ENCODE measurements around the gene ADAM10.

DNA sequence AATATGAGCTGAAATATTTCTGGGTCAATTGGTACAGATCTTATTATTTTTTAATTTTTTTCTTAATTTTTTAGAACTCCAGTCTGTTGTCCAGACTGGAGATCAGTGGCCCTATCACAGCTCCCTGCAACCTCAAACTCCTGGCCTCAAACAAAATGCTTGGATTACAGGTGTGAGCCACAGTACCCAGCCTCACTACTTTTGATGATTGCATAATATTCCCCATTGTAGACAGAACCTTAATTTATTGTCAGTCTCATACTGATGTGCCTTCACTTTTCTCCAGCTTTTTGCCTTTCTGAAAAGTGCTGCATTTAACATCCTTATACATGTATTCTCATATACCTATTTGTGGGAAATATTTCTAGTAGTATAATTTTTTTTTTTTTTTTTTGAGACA, 172.8 kb downstream of the ADAM10 start:
- TF ChIP-seq, protein P1, sequence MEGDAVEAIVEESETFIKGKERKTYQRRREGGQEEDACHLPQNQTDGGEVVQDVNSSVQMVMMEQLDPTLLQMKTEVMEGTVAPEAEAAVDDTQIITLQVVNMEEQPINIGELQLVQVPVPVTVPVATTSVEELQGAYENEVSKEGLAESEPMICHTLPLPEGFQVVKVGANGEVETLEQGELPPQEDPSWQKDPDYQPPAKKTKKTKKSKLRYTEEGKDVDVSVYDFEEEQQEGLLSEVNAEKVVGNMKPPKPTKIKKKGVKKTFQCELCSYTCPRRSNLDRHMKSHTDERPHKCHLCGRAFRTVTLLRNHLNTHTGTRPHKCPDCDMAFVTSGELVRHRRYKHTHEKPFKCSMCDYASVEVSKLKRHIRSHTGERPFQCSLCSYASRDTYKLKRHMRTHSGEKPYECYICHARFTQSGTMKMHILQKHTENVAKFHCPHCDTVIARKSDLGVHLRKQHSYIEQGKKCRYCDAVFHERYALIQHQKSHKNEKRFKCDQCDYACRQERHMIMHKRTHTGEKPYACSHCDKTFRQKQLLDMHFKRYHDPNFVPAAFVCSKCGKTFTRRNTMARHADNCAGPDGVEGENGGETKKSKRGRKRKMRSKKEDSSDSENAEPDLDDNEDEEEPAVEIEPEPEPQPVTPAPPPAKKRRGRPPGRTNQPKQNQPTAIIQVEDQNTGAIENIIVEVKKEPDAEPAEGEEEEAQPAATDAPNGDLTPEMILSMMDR (IDR thresholded peaks at IDR 0.05; ENCODE audit: insufficient read depth, low read depth, low read length) = no peak
- TF ChIP-seq EZH2 (IDR thresholded peaks at IDR 0.05; ENCODE audit: insufficient read depth, low read length) = no peak
